Naive thymus-derived CD8-positive, alpha-beta T cell (primary cell): ENCODE measurements around the gene SCARB2. TPM values are rescaled to one million over a fixed set of nuclear protein-coding genes. Genes with fewer than 3 reads are reported as not detected.
A peak's percentile ranks its signal among the peaks of the same experiment; 100 is the strongest.

ENCODE experiments used
- ATAC-seq, 2 donors: fragments of 150-1000 bp; cut with Tn5 transposase in 1 of 2; sonication (Bioruptor Pico), chemical (Tn5 transposase) in 1 of 2; 1 replicate in 1 of 2; 2 replicates in 1 of 2; pipeline ENCODE4 v1.10.0; 2021; ENCODE audit warnings: mild to moderate bottlenecking in 2 of 2, moderate library complexity in 2 of 2
- POLR2A ChIA-PET: fragments of 350-600 bp; sonication (Branson Sonifier 250); formaldehyde crosslinking; loops from one replicate; lab custom pipeline; 2021; ENCODE audit warnings: antibody characterized with exemption; lab: Charles Lee
- DNase-seq, 10 donors: peaks; one replicate each; pipeline versions ENCODE4 v3.0.0 to v3.0.0-alpha.2; 2020 to 2022
- H3K27ac Mint-ChIP-seq, 10 donors: one replicate each; pipeline ENCODE4 v1.8.0; 2020 to 2022; ENCODE audit warnings: mild to moderate bottlenecking in 10 of 10, mixed read lengths in 10 of 10, moderate library complexity in 4 of 10, inconsistent platforms in 1 of 10
- H3K27me3 Mint-ChIP-seq, 5 donors: one replicate each; pipeline ENCODE4 v1.8.0; 2021 to 2022; ENCODE audit warnings: mixed read lengths in 5 of 5
- H3K36me3 Mint-ChIP-seq, 3 donors: one replicate each; pipeline ENCODE4 v1.8.0; 2020 to 2022; ENCODE audit warnings: mixed read lengths in 3 of 3, mild to moderate bottlenecking in 2 of 3, inconsistent platforms in 1 of 3
- H3K4me1 Mint-ChIP-seq, 4 donors: one replicate each; pipeline ENCODE4 v1.8.0; 2021 to 2022; ENCODE audit warnings: mixed read lengths in 4 of 4
- H3K4me3 Mint-ChIP-seq, 10 donors: one replicate each; pipeline ENCODE4 v1.8.0; 2020 to 2022; ENCODE audit warnings: mild to moderate bottlenecking in 10 of 10, mixed read lengths in 10 of 10, moderate library complexity in 6 of 10, inconsistent platforms in 1 of 10
- H3K9me3 Mint-ChIP-seq, 9 donors: one replicate each; pipeline ENCODE4 v1.8.0; 2020 to 2022; ENCODE audit warnings: mixed read lengths in 9 of 9, mild to moderate bottlenecking in 3 of 9, inconsistent platforms in 1 of 9, moderate library complexity in 1 of 9
- polyA plus RNA-seq, 3 donors: library from polyadenylated mRNA; unstranded; fragments of 300-500 nt; fragmentation: Illumina TruSeq; gene quantifications; one replicate each; pipeline ENCODE4 v1.2.3, GENCODE V29; 2021
- total RNA-seq, 8 experiments: library from RNA in 2 of 8; stranded (reverse) in 2 of 8; gene quantifications; one replicate each; pipeline ENCODE4 v1.2.3 and lab custom pipeline; 2021 to 2026

SCARB2 gene
- total and polyA plus RNA-seq, 5 experiments from 2014 or later = 11.0 to 25.8 (median 14.3) TPM

- peak overlapping the region in 1 of 10 donors; percentile 18 for H3K27ac Mint-ChIP-seq
- H3K4me1 Mint-ChIP-seq = peaks cover 32 to 77% (median 67%) of the 10 kb centered on the region in 4 donors
- ATAC-seq (no peak), DNase-seq (no peak)
- H3K27me3 Mint-ChIP-seq = no peaks in the 10 kb centered on the region
- no peaks in the 10 kb centered on the region for H3K9me3 Mint-ChIP-seq
- POLR2A ChIA-PET = no interaction called here
- H3K36me3 Mint-ChIP-seq = peaks cover 0 to 20% (median 0%) of the 10 kb centered on the region in 3 donors
- no peak overlapping the region for H3K4me3 Mint-ChIP-seq
Observed at GRCh38 chr4:76207549-76207948, 6.1 kb downstream of the SCARB2 start.

DNA sequence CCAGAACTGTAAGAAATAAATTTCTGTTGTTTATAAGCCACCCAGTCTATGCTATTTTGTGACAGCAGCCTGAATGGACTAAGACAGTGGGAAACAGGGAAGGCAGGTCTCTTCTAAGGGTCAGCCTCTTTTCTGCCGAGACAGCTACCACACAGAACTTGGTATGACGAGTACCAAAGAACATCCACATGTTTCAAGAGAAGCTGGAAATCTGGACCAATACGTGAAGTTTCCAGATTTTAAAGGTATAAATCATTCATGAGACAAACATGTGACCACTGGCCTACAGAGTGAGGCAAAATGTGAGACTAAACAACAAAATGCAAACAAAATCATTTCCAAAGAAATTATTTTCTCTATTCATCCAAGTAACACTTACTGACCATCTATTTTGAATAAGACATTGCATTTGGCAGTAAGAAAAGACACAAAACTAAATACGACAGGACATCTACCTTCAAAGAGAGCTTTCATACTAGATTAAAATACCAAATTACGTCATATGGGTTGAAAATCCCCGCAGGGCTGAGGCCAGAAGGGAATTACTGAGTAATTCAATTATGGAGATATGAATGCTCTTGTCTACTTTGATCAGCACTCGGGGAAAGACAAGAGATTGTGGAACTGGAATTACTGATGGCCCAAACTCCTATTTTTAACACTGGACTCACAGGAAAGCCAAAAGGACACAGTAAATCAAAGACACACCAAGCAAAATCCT, 7.2 kb downstream of the SCARB2 start:
- H3K36me3 Mint-ChIP-seq = peaks cover 0 to 20% (median 0%) of the 10 kb centered on the region in 3 donors

DNA sequence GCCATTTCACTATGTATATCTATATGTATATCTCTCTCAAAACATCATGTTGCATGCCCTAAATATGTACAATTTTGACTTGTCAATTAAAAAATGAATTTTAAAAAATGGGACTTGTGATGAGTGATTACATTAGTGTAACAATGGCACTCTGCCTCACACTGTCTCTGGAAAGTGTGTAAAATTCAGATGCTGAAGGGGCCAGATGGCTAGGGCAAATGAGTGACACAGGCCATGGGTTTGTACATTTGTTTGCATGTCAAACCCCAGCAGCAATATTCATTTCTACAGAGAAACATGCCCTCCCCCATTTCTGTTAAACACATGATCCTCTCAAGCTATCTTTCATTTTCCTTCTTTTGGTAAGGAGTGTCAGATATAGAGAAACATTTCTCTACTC, 8.1 kb downstream of the SCARB2 start:
- Mint-ChIP-seq H3K36me3 (peaks cover 0 to 20% (median 0%) of the 10 kb centered on the region in 3 donors), H3K9me3 (no peaks in the 10 kb centered on the region), H3K27me3 (no peaks in the 10 kb centered on the region), H3K4me1 (peaks cover 33 to 67% (median 59%) of the 10 kb centered on the region in 4 donors), H3K27ac (no peak overlapping the region), H3K4me3 (no peak overlapping the region)
- DNase-seq (no peak), ATAC-seq (no peak)
- POLR2A ChIA-PET = no interaction called here

More for the DNA sequence above, 7.2 kb downstream of the SCARB2 start:
- POLR2A ChIA-PET = no interaction called here
- DNase-seq (no peak), ATAC-seq (no peak)
- Mint-ChIP-seq H3K4me1 (peaks cover 25 to 67% (median 59%) of the 10 kb centered on the region in 4 donors), H3K4me3 (no peak overlapping the region), H3K27ac (no peak overlapping the region), H3K9me3 (no peaks in the 10 kb centered on the region), H3K27me3 (no peaks in the 10 kb centered on the region)

DNA sequence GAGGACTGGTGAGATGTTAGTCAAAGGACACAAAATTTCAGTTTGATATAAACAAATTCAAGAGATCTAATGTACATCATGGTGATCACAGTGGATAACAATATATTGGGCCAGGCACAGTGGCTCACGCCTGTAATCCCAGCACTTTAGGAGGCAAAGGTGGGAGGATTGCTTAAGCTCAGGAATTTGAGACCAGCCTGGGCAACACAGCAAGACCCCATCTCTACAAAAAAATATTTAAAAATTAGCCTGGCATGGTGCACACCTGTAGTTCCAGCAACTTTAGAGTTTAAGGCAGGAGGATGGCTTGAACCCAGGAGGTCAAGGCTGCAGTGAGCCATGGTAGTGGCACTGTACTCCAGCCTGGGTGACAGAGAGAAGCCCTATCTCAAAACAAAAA, 8.7 kb downstream of the SCARB2 start:
- H3K4me3 Mint-ChIP-seq = no peak overlapping the region
- peak overlapping the region in 1 of 10 donors; percentile 57 for H3K27ac Mint-ChIP-seq
- H3K27me3 Mint-ChIP-seq = no peaks in the 10 kb centered on the region
- peaks cover 30 to 67% (median 59%) of the 10 kb centered on the region in 4 donors for H3K4me1 Mint-ChIP-seq
- ATAC-seq = no peak
- DNase-seq = no peak
- H3K9me3 Mint-ChIP-seq = no peaks in the 10 kb centered on the region
- H3K36me3 Mint-ChIP-seq = peaks cover 0 to 19% (median 0%) of the 10 kb centered on the region in 3 donors
- POLR2A ChIA-PET = no interaction called here

- no peak overlapping the region for H3K4me3 Mint-ChIP-seq
- DNase-seq = no peak
- ATAC-seq = no peak
- POLR2A ChIA-PET = interaction anchor here (1.3 kb wide), 1 partner anchor 9 kb away, joined by 4 read pairs; no protein-coding TSS in a partner anchor
- H3K4me1 Mint-ChIP-seq = peaks cover 33 to 70% (median 61%) of the 10 kb centered on the region in 4 donors
- peaks cover 0 to 11% (median 0%) of the 10 kb centered on the region in 3 donors for H3K36me3 Mint-ChIP-seq
- H3K9me3 Mint-ChIP-seq = no peaks in the 10 kb centered on the region
- no peaks in the 10 kb centered on the region for H3K27me3 Mint-ChIP-seq
- peak overlapping the region in 1 of 10 donors; percentile 21 for H3K27ac Mint-ChIP-seq
Observed at GRCh38 chr4:76203541-76203940, 10.1 kb downstream of the SCARB2 start.

DNA sequence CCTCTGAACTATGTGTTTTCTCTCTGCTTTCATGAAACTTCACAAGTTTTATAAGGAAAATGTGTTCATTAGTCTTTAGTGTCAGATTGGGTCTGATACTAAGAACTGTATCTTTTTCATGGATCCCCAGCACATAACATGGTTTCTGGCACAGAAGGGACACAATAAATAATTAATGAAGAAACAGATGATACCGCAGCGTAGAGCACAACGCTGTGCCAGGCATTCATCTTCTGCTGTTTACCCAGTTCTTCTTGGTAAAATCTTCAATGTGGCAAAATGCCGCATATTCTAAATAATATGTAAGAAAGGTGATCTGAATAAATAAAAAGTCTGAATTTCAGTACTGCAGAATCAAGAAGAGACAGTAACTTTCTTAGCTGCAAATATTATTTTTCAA, 12.3 kb downstream of the SCARB2 start:
- ATAC-seq (no peak), DNase-seq (no peak)
- Mint-ChIP-seq H3K9me3 (no peaks in the 10 kb centered on the region), H3K36me3 (peaks cover 0 to 16% (median 0%) of the 10 kb centered on the region in 3 donors), H3K27ac (peak overlapping the region in 5 of 10 donors; percentile 2 to 58 (median 18)), H3K4me1 (peaks cover 33 to 71% (median 64%) of the 10 kb centered on the region in 4 donors), H3K27me3 (no peaks in the 10 kb centered on the region), H3K4me3 (no peak overlapping the region)
- POLR2A ChIA-PET = no interaction called here

DNA sequence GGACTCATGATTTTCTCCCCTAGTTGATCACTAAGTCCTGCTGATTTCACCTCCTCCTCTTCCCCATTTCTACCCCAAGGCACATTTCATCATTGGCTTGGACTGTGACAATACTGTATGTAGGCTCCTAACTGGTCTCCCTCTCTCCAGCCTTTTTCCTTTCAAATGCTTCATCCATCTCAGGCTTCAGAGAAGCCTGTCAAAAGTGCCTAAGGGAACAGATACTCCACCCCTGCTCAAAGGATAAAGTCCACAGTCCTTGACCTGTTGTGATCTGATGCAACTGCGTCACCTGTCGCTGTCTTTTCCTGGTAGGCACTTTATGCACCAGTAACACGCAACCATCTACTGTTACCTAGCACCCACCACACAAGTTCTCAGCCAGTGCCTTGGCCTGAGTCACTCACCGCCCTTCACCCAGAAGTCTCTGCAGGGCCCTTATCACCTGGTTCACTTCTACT, 12.8 kb downstream of the SCARB2 start:
- peaks cover 33 to 66% (median 63%) of the 10 kb centered on the region in 4 donors for H3K4me1 Mint-ChIP-seq
- no peaks in the 10 kb centered on the region for H3K27me3 Mint-ChIP-seq
- H3K4me3 Mint-ChIP-seq = peak overlapping the region in 6 of 10 donors; percentile 0 to 27 (median 8)
- POLR2A ChIA-PET = interaction anchor here (1.2 to 2.0 kb wide), 3 partner anchors 10 to 21 kb away, joined by 3 to 13 read pairs (median 5); partner anchors contain the start of gene SCARB2
- no peaks in the 10 kb centered on the region for H3K9me3 Mint-ChIP-seq
- H3K36me3 Mint-ChIP-seq = peaks cover 0 to 18% (median 0%) of the 10 kb centered on the region in 3 donors
- H3K27ac Mint-ChIP-seq = peak overlapping the region in 9 of 10 donors; percentile 1 to 78 (median 33)
- DNase-seq = no peak
- peak; percentile 35 to 49 for ATAC-seq

DNA sequence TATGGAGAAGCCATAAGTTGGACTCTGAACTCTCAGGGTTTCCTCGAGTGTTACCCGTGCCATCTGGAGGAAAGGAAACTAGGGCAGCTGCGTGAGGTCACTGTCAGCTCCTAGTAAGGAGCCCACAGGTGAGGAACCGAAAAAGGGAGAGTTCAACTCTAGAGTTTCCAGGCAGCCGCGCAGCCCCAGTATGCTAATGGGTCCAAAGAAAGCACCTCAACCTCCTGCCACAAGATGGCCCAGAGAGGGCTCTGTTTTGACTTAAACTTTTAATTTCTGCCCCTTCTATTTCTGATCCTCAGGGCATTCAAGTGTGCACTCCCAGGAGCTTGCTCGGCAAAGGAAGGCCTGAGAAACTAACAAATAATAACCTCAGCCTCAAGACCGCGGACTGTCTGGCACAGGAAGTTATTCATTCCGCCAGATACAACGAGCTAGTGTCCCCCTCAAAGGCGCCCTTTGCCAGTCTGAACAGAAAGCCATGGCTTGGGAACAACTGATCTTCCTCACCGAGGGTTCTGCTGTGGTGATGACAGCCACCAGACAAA, 13.9 kb downstream of the SCARB2 start:
- Mint-ChIP-seq H3K27ac (peak overlapping the region in 9 of 10 donors; percentile 24 to 78 (median 64)), H3K36me3 (peaks cover 3 to 26% (median 6%) of the 10 kb centered on the region in 3 donors), H3K4me1 (peaks cover 30 to 67% (median 64%) of the 10 kb centered on the region in 4 donors), H3K9me3 (no peaks in the 10 kb centered on the region), H3K4me3 (peak overlapping the region in 9 of 10 donors; percentile 20 to 65 (median 52)), H3K27me3 (no peaks in the 10 kb centered on the region)
- peak; percentile 56 to 59 for ATAC-seq
- DNase-seq = peak in 1 of 10 donors; percentile 27
- POLR2A ChIA-PET = interaction anchor here (1.2 to 2.0 kb wide), 3 partner anchors 11 to 20 kb away, joined by 3 to 13 read pairs (median 5); partner anchors contain the start of gene SCARB2

GRCh38 chr4:76198411-76199237, 15.0 kb downstream of the SCARB2 start:
- peaks cover 30 to 73% (median 60%) of the 10 kb centered on the region in 4 donors for H3K4me1 Mint-ChIP-seq
- H3K4me3 Mint-ChIP-seq = peak overlapping the region in 8 of 10 donors; percentile 9 to 57 (median 44)
- ATAC-seq = peak; percentile 27 to 56
- DNase-seq = peak in 5 of 10 donors; percentile 9 to 29 (median 20)
- H3K27me3 Mint-ChIP-seq = no peaks in the 10 kb centered on the region
- POLR2A ChIA-PET = interaction anchor here (2.0 kb wide), 1 partner anchor 14 kb away, joined by 13 read pairs; the partner anchor contains the start of gene SCARB2
- peak overlapping the region; percentile 0 to 78 (median 46) for H3K27ac Mint-ChIP-seq
- peaks cover 11 to 33% (median 18%) of the 10 kb centered on the region in 3 donors for H3K36me3 Mint-ChIP-seq
- H3K9me3 Mint-ChIP-seq = no peaks in the 10 kb centered on the region

- Mint-ChIP-seq H3K4me3 (peak overlapping the region in 6 of 10 donors; percentile 46 to 60 (median 50)), H3K4me1 (peaks cover 31 to 71% (median 57%) of the 10 kb centered on the region in 4 donors), H3K36me3 (peaks cover 11 to 35% (median 24%) of the 10 kb centered on the region in 3 donors), H3K27ac (peak overlapping the region in 9 of 10 donors; percentile 0 to 78 (median 61)), H3K9me3 (peaks cover 0 to 2% (median 0%) of the 10 kb centered on the region in 9 donors), H3K27me3 (no peaks in the 10 kb centered on the region)
- peak; percentile 63 to 71 for ATAC-seq
- POLR2A ChIA-PET = no interaction called here
- peak in 4 of 10 donors; percentile 5 to 30 (median 14) for DNase-seq
Observed at GRCh38 chr4:76197971-76198410, 15.6 kb downstream of the SCARB2 start.

DNA sequence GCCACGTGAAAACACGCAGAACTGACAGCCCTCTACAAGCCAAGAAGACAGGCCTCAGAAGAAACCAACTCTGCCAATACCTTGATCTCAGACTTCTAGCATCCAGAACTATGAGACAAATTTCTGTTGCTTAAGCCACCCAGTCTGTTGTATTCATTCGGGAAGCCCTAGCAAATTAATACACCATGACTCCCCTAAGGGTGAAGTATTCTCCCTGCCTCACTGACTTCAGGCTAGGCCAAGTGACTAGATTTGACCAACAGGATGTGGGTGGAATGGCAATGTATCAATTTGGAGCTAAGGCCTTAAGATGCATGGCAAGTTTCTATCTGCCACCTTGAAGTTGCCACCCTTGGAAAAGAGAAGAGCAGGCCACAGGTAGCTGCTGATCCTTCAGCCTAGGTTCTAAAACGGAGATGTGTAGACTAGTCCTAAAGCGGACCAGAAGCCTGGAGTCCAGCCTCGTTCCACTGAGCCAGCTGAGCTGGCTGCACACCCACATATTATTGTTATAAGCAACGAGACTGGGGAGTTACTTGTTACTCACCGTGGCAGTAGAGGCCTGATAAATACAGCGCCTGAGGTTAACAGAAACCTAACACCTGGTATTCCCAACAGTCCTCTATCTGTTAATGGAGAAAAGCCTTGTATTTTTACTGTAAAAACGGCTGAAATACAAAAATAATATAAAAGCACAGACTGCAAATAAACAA, 16.4 kb downstream of the SCARB2 start:
- peaks cover 0 to 10% (median 5%) of the 10 kb centered on the region in 9 donors for H3K9me3 Mint-ChIP-seq
- peaks cover 31 to 72% (median 56%) of the 10 kb centered on the region in 4 donors for H3K4me1 Mint-ChIP-seq
- peak overlapping the region in 5 of 10 donors; percentile 13 to 78 (median 53) for H3K27ac Mint-ChIP-seq
- DNase-seq (no peak), ATAC-seq (no peak)
- peak overlapping the region in 2 of 10 donors; percentile 46 to 60 for H3K4me3 Mint-ChIP-seq
- H3K36me3 Mint-ChIP-seq = peaks cover 16 to 43% (median 32%) of the 10 kb centered on the region in 3 donors
- POLR2A ChIA-PET = no interaction called here
- no peaks in the 10 kb centered on the region for H3K27me3 Mint-ChIP-seq
